ENCODE data around the gene APOL4.

DNA sequence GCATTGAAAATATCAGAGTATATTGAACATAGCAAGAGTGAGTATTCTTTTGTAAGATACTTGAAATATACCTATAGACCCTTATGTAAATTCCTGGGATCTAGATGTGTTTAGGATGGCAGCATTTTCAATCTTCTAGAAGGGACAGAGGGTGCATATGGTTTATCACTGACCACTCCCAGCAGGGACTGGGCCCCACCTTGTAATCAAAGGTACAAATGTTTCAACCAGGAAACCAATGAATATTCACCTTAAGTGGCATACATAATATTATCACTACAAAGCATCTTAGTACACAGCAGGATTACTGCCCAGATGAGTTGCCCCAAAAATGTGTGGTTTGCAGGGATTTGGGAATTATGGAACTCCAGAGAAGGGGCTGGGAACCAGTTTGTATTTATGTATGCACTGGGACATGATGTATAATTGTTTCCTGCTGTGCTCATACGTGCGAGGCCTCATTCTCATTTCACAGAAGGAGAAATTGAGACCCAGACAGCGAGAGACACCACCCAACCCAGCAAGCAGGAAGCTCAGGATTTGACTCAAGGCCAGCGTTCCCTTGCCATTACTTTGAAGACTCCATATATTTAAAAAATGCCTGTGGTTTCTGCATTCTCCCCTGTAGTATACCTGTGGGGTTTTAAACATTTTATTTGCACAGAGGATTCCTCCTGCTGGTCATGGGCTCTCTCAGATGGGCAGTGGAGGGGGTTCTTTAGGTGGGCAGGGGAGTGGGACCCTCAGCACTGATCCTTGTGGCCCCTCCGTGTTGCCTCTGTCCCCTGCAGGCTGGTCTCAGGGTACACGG is 5.2 kb downstream of the APOL4 start:
- TF ChIP-seq POLR2A (IDR thresholded peaks at IDR 0.05) (no peak), CTCF (IDR thresholded peaks at IDR 0.05) (no peak), POLR2AphosphoS5 (IDR thresholded peaks at IDR 0.05) (no peak), EP300 (IDR thresholded peaks at IDR 0.05) (no peak)
